Activated naive CD8-positive, alpha-beta T cell (primary cell): ENCODE measurements around the gene MYORG.
A peak's percentile ranks its signal among the peaks of the same experiment; 100 is the strongest.

ENCODE experiments used
- H3K27ac Mint-ChIP-seq: one replicate; pipeline ENCODE4 v1.8.0; 2021; ENCODE audit warnings: mixed read lengths
- H3K27me3 Mint-ChIP-seq: one replicate; pipeline ENCODE4 v1.8.0; 2021; ENCODE audit warnings: mixed read lengths
- H3K36me3 Mint-ChIP-seq: one replicate; pipeline ENCODE4 v1.8.0; 2021; ENCODE audit warnings: mixed read lengths
- H3K4me1 Mint-ChIP-seq: one replicate; pipeline ENCODE4 v1.8.0; 2021; ENCODE audit warnings: low read depth, mixed read lengths
- H3K4me3 Mint-ChIP-seq: one replicate; pipeline ENCODE4 v1.8.0; 2021; ENCODE audit warnings: mild to moderate bottlenecking, mixed read lengths
- H3K9me3 Mint-ChIP-seq: one replicate; pipeline ENCODE4 v1.8.0; 2021; ENCODE audit warnings: low read depth, mixed read lengths

The MYORG gene

GRCh38 chr9:34396276-34397214 lies 19.8 kb upstream of the MYORG start:
- Mint-ChIP-seq H3K4me1 (no peaks in the 10 kb centered on the region), H3K36me3 (no peaks in the 10 kb centered on the region), H3K4me3 (no peak overlapping the region), H3K27me3 (no peaks in the 10 kb centered on the region), H3K9me3 (no peaks in the 10 kb centered on the region), H3K27ac (no peak overlapping the region)

- Mint-ChIP-seq H3K9me3 (no peaks in the 10 kb centered on the region), H3K4me1 (no peaks in the 10 kb centered on the region), H3K27me3 (no peaks in the 10 kb centered on the region), H3K36me3 (peaks cover 2% of the 10 kb centered on the region), H3K27ac (no peak overlapping the region), H3K4me3 (no peak overlapping the region)
These were observed 15.8 kb upstream of the MYORG start for GRCh38 chr9:34392511-34392910.

- Mint-ChIP-seq H3K27ac (no peak overlapping the region), H3K9me3 (no peaks in the 10 kb centered on the region), H3K27me3 (no peaks in the 10 kb centered on the region), H3K36me3 (peaks cover 2% of the 10 kb centered on the region), H3K4me1 (no peaks in the 10 kb centered on the region), H3K4me3 (no peak overlapping the region)
These were observed 10.5 kb upstream of the MYORG start for GRCh38 chr9:34387239-34387638.

- no peak overlapping the region for H3K4me3 Mint-ChIP-seq
- no peak overlapping the region for H3K27ac Mint-ChIP-seq
- no peaks in the 10 kb centered on the region for H3K4me1 Mint-ChIP-seq
- no peaks in the 10 kb centered on the region for H3K9me3 Mint-ChIP-seq
- no peaks in the 10 kb centered on the region for H3K27me3 Mint-ChIP-seq
- peaks cover 2% of the 10 kb centered on the region for H3K36me3 Mint-ChIP-seq
These were observed 10.0 kb upstream of the MYORG start for GRCh38 chr9:34386656-34387055.

GRCh38 chr9:34385561-34386230 lies 9.0 kb upstream of the MYORG start:
- no peak overlapping the region for H3K27ac Mint-ChIP-seq
- H3K27me3 Mint-ChIP-seq, result no peaks in the 10 kb centered on the region
- no peak overlapping the region for H3K4me3 Mint-ChIP-seq
- peaks cover 2% of the 10 kb centered on the region for H3K36me3 Mint-ChIP-seq
- no peaks in the 10 kb centered on the region for H3K9me3 Mint-ChIP-seq
- peaks cover 7% of the 10 kb centered on the region for H3K4me1 Mint-ChIP-seq

GRCh38 chr9:34384368-34385165 lies 7.9 kb upstream of the MYORG start:
- no peak overlapping the region for H3K4me3 Mint-ChIP-seq
- peaks cover 14% of the 10 kb centered on the region for H3K4me1 Mint-ChIP-seq
- no peaks in the 10 kb centered on the region for H3K9me3 Mint-ChIP-seq
- H3K27ac Mint-ChIP-seq, result no peak overlapping the region
- no peaks in the 10 kb centered on the region for H3K27me3 Mint-ChIP-seq
- peaks cover 2% of the 10 kb centered on the region for H3K36me3 Mint-ChIP-seq

GRCh38 chr9:34383904-34384303 lies 7.2 kb upstream of the MYORG start:
- Mint-ChIP-seq H3K4me1 (peaks cover 19% of the 10 kb centered on the region), H3K27ac (no peak overlapping the region), H3K4me3 (no peak overlapping the region), H3K36me3 (peaks cover 2% of the 10 kb centered on the region), H3K27me3 (no peaks in the 10 kb centered on the region), H3K9me3 (no peaks in the 10 kb centered on the region)

GRCh38 chr9:34382879-34383278 lies 6.2 kb upstream of the MYORG start:
- peaks cover 26% of the 10 kb centered on the region for H3K4me1 Mint-ChIP-seq
- no peak overlapping the region for H3K4me3 Mint-ChIP-seq
- no peaks in the 10 kb centered on the region for H3K27me3 Mint-ChIP-seq
- H3K27ac Mint-ChIP-seq, result no peak overlapping the region
- H3K36me3 Mint-ChIP-seq, result no peaks in the 10 kb centered on the region
- no peaks in the 10 kb centered on the region for H3K9me3 Mint-ChIP-seq

- Mint-ChIP-seq H3K27me3 (no peaks in the 10 kb centered on the region), H3K4me3 (peak overlapping the region; percentile 87), H3K4me1 (peaks cover 28% of the 10 kb centered on the region), H3K9me3 (no peaks in the 10 kb centered on the region), H3K27ac (no peak overlapping the region), H3K36me3 (no peaks in the 10 kb centered on the region)
These were observed 5.4 kb upstream of the MYORG start for GRCh38 chr9:34382054-34382453.

- H3K27me3 Mint-ChIP-seq, result no peaks in the 10 kb centered on the region
- H3K4me3 Mint-ChIP-seq, result peak overlapping the region; percentile 87
- H3K27ac Mint-ChIP-seq, result no peak overlapping the region
- H3K9me3 Mint-ChIP-seq, result no peaks in the 10 kb centered on the region
- no peaks in the 10 kb centered on the region for H3K36me3 Mint-ChIP-seq
- peaks cover 31% of the 10 kb centered on the region for H3K4me1 Mint-ChIP-seq
These were observed 4.6 kb upstream of the MYORG start for GRCh38 chr9:34381323-34381722.

- Mint-ChIP-seq H3K27ac (peak overlapping the region; percentile 28), H3K4me1 (peaks cover 37% of the 10 kb centered on the region)
These were observed 4.0 kb upstream of the MYORG start for GRCh38 chr9:34380511-34381315.

GRCh38 chr9:34380034-34380510 lies 3.4 kb upstream of the MYORG start:
- Mint-ChIP-seq H3K9me3 (no peaks in the 10 kb centered on the region), H3K27ac (peak overlapping the region; percentile 28), H3K4me3 (peak overlapping the region; percentile 87), H3K27me3 (no peaks in the 10 kb centered on the region), H3K36me3 (no peaks in the 10 kb centered on the region), H3K4me1 (peaks cover 41% of the 10 kb centered on the region)

More at GRCh38 chr9:34380511-34381315, 4.0 kb upstream of the MYORG start:
- Mint-ChIP-seq H3K27me3 (no peaks in the 10 kb centered on the region), H3K9me3 (no peaks in the 10 kb centered on the region), H3K36me3 (no peaks in the 10 kb centered on the region), H3K4me3 (peak overlapping the region; percentile 87)

GRCh38 chr9:34379334-34380033 lies 2.8 kb upstream of the MYORG start:
- no peaks in the 10 kb centered on the region for H3K27me3 Mint-ChIP-seq
- peak overlapping the region; percentile 0 for H3K27ac Mint-ChIP-seq
- peak overlapping the region; percentile 87 for H3K4me3 Mint-ChIP-seq
- H3K36me3 Mint-ChIP-seq, result no peaks in the 10 kb centered on the region
- peaks cover 41% of the 10 kb centered on the region for H3K4me1 Mint-ChIP-seq
- no peaks in the 10 kb centered on the region for H3K9me3 Mint-ChIP-seq
